ENCODE results near the gene ZFPL1.
A peak's percentile ranks its signal among the peaks of the same experiment; 100 is the strongest.

ZFPL1 gene

GRCh38 chr11:65126624-65127274 is 42.7 kb downstream of the ZFPL1 start:
- DNase-seq (ENCODE audit: extremely low read depth in 1 of 2, low read depth in 1 of 2) = no peak

GRCh38 chr11:65127473-65128181 is 43.6 kb downstream of the ZFPL1 start:
- no peak for DNase-seq (ENCODE audit: extremely low read depth in 1 of 2, low read depth in 1 of 2)

DNA sequence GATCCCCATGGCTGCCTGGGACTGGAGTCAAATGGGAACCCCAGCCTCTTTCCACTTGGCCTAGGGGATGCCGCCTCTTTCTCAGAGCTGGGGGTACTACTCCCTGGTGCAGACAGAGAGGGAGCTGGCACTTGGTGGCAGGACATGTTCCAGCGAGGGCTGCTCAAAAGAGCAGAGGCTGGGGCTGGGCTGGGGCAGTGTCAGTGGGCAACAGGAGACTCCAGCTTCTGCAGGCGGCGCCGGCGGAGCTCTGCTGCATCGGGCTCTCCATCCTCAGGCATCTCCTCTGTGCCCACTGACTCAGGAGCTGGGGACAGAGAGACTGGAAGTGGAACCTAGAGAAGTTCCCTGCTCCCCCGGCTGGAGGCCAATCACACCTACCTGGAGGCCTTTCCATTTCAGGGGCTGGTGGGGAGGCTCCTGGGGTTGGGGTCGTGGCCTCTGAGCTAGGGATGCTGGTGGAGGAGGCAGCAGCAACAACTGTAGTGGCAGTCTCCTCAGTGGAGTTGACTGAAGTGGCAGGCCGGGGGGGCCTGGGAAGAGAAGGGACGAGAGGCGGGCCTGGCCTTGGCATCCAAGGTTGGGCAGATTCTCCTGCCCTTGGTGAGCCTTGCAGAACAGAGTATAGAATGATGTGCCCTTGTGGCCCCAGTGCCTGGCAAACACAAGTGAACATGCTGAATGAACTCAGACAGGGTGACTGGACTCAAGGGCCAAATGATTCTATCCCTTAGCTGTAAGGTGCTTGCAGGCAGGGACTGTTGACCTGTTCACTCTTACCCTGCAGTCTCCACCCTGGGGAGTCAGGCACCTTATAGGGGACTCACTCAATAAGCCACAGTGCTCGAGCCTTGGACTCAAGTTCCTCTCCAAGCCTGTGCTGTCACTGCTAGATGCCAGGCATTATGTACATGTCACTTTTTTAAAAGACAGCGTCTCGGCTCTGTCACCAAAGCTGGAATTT is 44.4 kb downstream of the ZFPL1 start:
- no peak for DNase-seq (ENCODE audit: extremely low read depth in 1 of 2, low read depth in 1 of 2)

DNA sequence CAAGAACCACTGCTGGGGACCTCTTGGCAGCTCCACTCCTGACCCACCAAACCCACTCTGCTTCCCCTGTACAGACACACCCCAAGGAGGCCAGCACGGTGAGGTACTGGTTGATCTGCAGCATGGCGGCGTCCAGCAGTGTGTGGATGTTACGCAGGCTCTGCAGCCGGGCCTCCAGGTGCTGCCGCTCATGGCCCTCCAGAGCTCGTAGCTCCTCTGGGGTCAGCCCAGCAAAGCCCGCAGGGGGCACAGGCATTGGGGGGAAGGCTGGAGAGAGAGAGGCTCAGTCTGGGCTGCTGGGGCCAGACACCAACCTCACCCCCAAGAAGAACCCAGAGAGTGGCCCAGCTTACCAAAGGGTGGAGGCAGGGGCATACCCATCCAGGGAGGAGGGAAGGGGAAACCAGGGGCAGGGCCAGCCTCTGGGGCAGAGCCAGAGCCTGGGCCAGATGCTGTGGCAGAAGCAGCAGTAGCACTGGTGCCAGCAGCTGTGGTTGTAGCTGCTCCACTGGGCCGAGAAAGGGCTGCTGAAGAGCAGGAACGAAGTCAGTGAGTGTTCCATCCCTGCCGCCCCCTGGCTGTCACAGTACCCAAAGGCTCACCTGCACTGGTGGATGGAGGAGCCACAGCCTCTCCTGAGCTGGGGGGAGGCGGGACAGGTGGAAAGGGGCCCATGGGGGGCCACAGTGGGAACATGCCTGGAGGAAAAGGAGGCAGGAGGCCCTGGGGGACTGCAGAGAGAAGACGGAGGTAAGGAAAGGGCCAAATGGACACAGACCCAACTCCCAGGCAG is 45.8 kb downstream of the ZFPL1 start:
- DNase-seq (ENCODE audit: extremely low read depth in 1 of 2, low read depth in 1 of 2) = no peak

GRCh38 chr11:65130631-65131416 is 46.8 kb downstream of the ZFPL1 start:
- no peak for DNase-seq (ENCODE audit: extremely low read depth in 1 of 2, low read depth in 1 of 2)

- DNase-seq (ENCODE audit: extremely low read depth in 1 of 2, low read depth in 1 of 2) = no peak
Observed at GRCh38 chr11:65131417-65131776, 47.4 kb downstream of the ZFPL1 start.

- DNase-seq (ENCODE audit: extremely low read depth in 1 of 2, low read depth in 1 of 2) = no peak
Observed at GRCh38 chr11:65131895-65132237, 47.8 kb downstream of the ZFPL1 start.

DNA sequence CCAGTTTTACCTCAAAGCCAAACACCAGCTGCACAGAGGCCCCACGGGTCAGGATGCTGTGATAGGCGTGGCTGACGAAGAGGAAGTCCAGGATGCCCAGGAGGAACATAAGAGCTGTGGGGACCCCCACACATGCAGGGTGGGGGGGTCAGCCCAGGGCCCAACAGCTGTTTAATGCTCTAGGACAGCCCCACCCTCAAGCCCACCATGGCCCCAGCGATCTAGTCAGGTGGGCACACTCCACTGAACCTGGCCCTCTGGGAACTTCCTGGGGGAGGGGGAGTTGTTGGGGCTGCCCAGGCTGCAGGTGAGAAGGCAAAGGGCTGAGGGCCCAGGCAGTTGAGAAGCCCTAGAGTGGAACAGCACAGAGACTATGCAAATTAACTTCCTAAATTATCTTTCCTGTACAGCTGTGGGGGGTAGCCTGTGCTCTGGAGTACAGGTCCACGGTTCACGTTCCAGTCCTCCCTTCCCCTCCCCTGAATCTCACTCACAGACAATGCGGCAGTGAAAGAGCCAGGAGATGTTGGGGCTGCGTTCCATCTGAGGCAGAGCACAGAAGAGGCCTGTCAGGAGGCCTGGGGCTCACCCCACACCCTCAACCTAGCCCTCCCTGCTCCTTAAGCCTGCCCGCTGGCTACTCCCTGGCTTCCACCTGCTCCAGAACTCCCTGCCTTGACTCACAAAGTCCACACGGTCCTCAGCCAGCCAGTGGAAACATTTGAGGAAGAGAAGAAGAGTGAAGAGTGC is 48.4 kb downstream of the ZFPL1 start:
- DNase-seq (ENCODE audit: extremely low read depth in 1 of 2, low read depth in 1 of 2) = no peak

DNA sequence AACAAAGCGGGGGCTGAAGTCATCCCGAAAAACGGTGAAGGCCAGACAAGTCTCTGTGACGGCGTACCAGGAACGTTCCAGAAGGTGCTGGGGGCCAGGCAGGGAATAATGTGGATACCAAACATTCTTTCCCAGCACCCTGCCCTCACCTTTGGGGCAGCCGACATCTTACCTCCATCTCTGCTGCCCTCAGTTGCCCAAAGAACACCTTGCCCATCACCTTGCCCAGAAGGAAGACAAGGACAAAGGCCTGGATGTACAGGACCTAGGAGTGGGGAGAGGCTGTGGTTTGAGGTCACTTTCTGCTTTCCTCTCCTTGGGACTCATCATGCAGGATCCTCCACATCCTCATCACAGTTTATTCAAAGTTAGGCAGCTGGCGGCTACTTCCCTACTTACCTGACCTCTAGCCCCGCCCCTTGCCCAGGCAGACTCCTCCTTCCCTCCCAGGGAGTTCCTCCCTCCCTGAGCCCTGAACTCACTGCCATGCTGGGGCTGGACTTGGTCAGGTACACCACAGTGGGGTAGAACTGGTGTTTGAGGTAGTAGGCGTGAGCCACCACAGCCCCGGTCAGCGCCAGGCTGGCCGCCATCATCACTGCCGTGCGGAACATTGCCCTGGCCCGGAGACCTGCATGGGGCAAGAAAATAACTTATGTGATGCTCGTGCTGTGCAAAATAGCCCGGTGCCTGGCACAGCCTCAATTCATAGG is 49.1 kb downstream of the ZFPL1 start:
- no peak for DNase-seq (ENCODE audit: extremely low read depth in 1 of 2, low read depth in 1 of 2)

DNA sequence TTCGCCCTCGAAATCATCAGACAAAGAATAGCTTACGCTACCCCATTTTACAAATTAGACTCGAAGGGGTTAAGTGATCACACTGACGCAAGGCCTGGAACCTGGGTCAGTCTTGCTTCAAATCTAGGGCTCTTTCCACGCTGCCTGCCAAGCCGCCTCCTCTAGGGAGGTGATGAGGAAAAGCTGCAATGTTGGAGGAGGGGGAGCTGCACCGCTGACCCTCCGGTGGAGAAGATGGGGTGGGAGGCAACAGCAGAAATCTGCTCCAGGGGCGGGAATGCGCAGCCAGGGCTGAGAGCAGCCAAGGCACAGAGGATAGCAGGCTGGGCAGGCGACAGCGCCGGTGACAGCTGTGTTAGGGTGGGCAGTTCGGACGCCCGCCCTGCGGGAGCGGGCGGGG is 49.7 kb downstream of the ZFPL1 start:
- no peak for DNase-seq (ENCODE audit: extremely low read depth in 1 of 2, low read depth in 1 of 2)

GRCh38 chr11:65134240-65134951 is 50.4 kb downstream of the ZFPL1 start, which contains the start of gene SYVN1:
SYVN1 (minus strand) TSS chr11:65134519; CDS start chr11:65133601, 918 bp downstream.
- peak; percentile 65 to 86 for DNase-seq (ENCODE audit: extremely low read depth in 1 of 2, low read depth in 1 of 2)

DNA sequence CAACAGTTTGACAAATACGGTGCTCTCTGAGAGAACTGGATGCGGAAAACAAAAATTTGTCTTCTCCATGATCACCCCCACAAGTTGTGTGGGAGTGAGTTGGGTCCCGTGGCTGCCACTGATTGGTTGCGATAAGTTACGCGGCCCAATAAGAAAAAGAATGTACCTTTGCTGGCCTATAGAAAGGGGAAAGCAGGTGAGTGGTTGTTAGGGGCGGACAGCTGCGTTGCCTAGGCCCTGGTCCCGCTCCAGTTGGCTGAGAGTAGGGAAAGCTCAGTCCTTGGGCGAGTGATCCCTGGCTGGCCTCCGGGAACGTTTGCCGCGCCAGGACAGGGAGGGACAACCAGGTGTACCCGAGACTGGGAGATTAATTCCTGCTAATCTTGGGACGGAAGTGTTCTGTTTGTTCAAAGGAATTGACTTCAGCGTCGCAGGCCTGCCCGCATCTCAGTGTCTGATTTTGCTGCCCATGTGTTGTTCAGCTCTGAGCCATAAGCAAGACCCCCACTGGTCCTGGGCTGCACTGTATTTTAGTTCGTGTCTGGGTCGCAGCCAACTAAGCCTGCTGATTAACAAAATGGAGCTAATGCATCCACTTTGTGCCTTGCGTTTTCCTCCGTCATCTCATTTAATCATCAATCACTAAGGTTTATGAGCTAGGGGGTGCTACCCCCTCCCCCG is 51.1 kb downstream of the ZFPL1 start:
- DNase-seq (ENCODE audit: extremely low read depth in 1 of 2, low read depth in 1 of 2) = peak; percentile 55 to 64

- DNase-seq (ENCODE audit: extremely low read depth in 1 of 2, low read depth in 1 of 2) = no peak
Observed at GRCh38 chr11:65135633-65136145, 51.7 kb downstream of the ZFPL1 start.

DNA sequence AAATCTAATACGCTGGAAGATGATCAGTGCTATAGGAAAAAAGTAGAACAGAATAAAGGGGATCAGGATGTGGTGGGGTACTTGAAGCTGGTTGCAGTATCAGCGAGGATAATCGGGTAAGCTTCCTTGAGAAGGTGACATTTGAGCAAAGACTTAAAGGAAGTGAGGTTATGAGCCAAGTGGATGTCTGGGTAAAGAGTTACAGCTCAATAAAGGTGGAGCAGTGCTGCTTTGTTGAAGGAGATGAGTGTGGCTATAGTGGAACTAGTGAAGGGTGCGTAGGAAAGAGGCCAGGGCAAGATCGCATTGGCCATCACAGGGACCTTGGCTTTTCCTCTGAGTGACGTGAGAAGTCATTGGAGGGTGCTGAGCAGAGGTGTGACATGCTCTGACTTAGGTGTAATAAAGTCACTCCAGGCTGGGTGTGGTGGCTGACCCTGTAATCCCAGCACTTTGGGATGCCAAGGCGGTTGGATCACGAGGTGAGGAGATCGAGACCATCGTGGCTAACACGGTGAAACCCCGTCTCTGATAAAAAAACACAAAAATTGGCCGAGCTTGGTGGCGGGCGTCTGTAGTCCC is 52.6 kb downstream of the ZFPL1 start:
- no peak for DNase-seq (ENCODE audit: extremely low read depth in 1 of 2, low read depth in 1 of 2)
